GM12891 (cell line): ENCODE measurements around the gene SYT14.

Experiments used
- POLR2A ChIP-seq: IDR thresholded peaks from 2 replicates; pipeline ENCODE4 v1.6.1; 2011; ENCODE audit warnings: low read depth, low read length, control low read depth
- SPI1 ChIP-seq: IDR thresholded peaks from 2 replicates; pipeline ENCODE4 v1.6.1; 2011; ENCODE audit warnings: low read depth, low read length, control low read depth
- TAF1 ChIP-seq: IDR thresholded peaks from 2 replicates; pipeline ENCODE4 v1.6.1; 2011; ENCODE audit warnings: low read depth, low read length, control low read depth

- TF ChIP-seq TAF1 (no peak), POLR2A (no peak), SPI1 (no peak)
These were observed 135.0 kb downstream of the SYT14 start for GRCh38 chr1:210072896-210073504.
